ENCODE data around the gene IFNG-AS1. TPM values are rescaled to one million over a fixed set of nuclear protein-coding genes. Genes with fewer than 3 reads are reported as not detected.
A peak's percentile ranks its signal among the peaks of the same experiment; 100 is the strongest.

The IFNG-AS1 gene
- polyA plus RNA-seq, 5 donors: 0.12 to 0.31 (median 0.16) TPM; not detected in 1

- DNase-seq: no peak
Observed at GRCh38 chr12:67993143-67993542, 3.9 kb downstream of the IFNG-AS1 start.

GRCh38 chr12:67994046-67994445 lies 4.8 kb downstream of the IFNG-AS1 start:
- no peak for DNase-seq

- no peak for DNase-seq
Observed at GRCh38 chr12:67996347-67996746, 7.1 kb downstream of the IFNG-AS1 start.

- no peak for DNase-seq
Observed at GRCh38 chr12:67998379-67998778, 9.1 kb downstream of the IFNG-AS1 start.

GRCh38 chr12:67999244-67999643 lies 10.0 kb downstream of the IFNG-AS1 start:
- DNase-seq: no peak

- no peak for DNase-seq
Observed at GRCh38 chr12:68001486-68002466, 12.5 kb downstream of the IFNG-AS1 start.

GRCh38 chr12:68003777-68004176 lies 14.5 kb downstream of the IFNG-AS1 start:
- DNase-seq: no peak

GRCh38 chr12:68007033-68007432 lies 17.8 kb downstream of the IFNG-AS1 start:
- no peak for DNase-seq

- DNase-seq: peak in 1 of 2 donors; percentile 17
Observed at GRCh38 chr12:68007466-68007865, 18.2 kb downstream of the IFNG-AS1 start.

- no peak for DNase-seq
Observed at GRCh38 chr12:68011206-68011881, 22.1 kb downstream of the IFNG-AS1 start.

- no peak for DNase-seq
Observed at GRCh38 chr12:68011882-68012207, 22.6 kb downstream of the IFNG-AS1 start.

- DNase-seq: no peak
Observed at GRCh38 chr12:68012712-68013111, 23.5 kb downstream of the IFNG-AS1 start.

GRCh38 chr12:68013181-68013580 lies 23.9 kb downstream of the IFNG-AS1 start:
- no peak for DNase-seq

- DNase-seq: no peak
Observed at GRCh38 chr12:68016136-68016535, 26.9 kb downstream of the IFNG-AS1 start.

- no peak for DNase-seq
Observed at GRCh38 chr12:68018315-68018714, 29.1 kb downstream of the IFNG-AS1 start.

GRCh38 chr12:68020049-68020448 lies 30.8 kb downstream of the IFNG-AS1 start:
- DNase-seq: no peak

GRCh38 chr12:68020699-68021098 lies 31.5 kb downstream of the IFNG-AS1 start:
- no peak for DNase-seq

- no peak for DNase-seq
Observed at GRCh38 chr12:68028647-68029046, 39.4 kb downstream of the IFNG-AS1 start.

GRCh38 chr12:68030248-68030647 lies 41.0 kb downstream of the IFNG-AS1 start:
- DNase-seq: no peak

GRCh38 chr12:68031174-68031573 lies 41.9 kb downstream of the IFNG-AS1 start:
- DNase-seq: no peak

GRCh38 chr12:68031881-68032739 lies 42.9 kb downstream of the IFNG-AS1 start:
- no peak for DNase-seq

GRCh38 chr12:68034567-68034966 lies 45.3 kb downstream of the IFNG-AS1 start:
- no peak for DNase-seq
